GM13976 (cell line): ENCODE results near the gene ZC3H7B.
A peak's percentile ranks its signal among the peaks of the same experiment; 100 is the strongest.

Experiments
- DNase-seq: peaks from one replicate; pipeline ENCODE4 v3.0.0; 2012; ENCODE audit warnings: low spot score
- CTCF ChIP-seq: IDR thresholded peaks from 2 replicates; pipeline ENCODE4 v1.5.1; 2012; ENCODE audit warnings: borderline replicate concordance, mild to moderate bottlenecking; ENCODE audit not compliant: insufficient read depth; ENCODE audit errors: extremely low read depth, missing control alignments, control extremely low read depth
- in situ Hi-C: fragments of 300-500 bp; cut with MboI; formaldehyde crosslinking; loops from one replicate; pipeline ENCODE4 v1.12.0; 2022; ENCODE audit warnings: low sequenced_read_pairs, mixed read lengths, inconsistent platforms; ENCODE audit not compliant: unreplicated experiment

The ZC3H7B gene

GRCh38 chr22:41403532-41404318, 102.4 kb downstream of the ZC3H7B start:
- in situ Hi-C loops = loop anchor here (5.0 kb wide), 1 partner anchor 114 kb away; no protein-coding TSS in a partner anchor
- peak; percentile 91 for TF ChIP-seq CTCF
- peak; percentile 96 for DNase-seq

- peak; percentile 68 for DNase-seq
- in situ Hi-C loops = no loop called here
- TF ChIP-seq CTCF = no peak
Observed at GRCh38 chr22:41405588-41405987, 104.3 kb downstream of the ZC3H7B start.

GRCh38 chr22:41406410-41406809, 105.1 kb downstream of the ZC3H7B start:
- no peak for DNase-seq
- TF ChIP-seq CTCF = no peak
- in situ Hi-C loops = no loop called here

GRCh38 chr22:41407433-41407832, 106.1 kb downstream of the ZC3H7B start:
- DNase-seq = no peak
- no peak for TF ChIP-seq CTCF
- in situ Hi-C loops = no loop called here

GRCh38 chr22:41408665-41409064, 107.3 kb downstream of the ZC3H7B start:
- TF ChIP-seq CTCF = no peak
- DNase-seq = no peak
- in situ Hi-C loops = no loop called here
